H1 (cell line): ENCODE data around the gene HIP1. TPM values are rescaled to one million over a fixed set of nuclear protein-coding genes. Genes with fewer than 3 reads are reported as not detected.
A peak's percentile ranks its signal among the peaks of the same experiment; 100 is the strongest.

Experiments
- CTCF ChIA-PET: fragments of 300-600 bp; sonication (Branson Sonifier 250); formaldehyde crosslinking; loops from one replicate; lab custom pipeline; 2021; ENCODE audit not compliant: partially characterized antibody; lab: Charles Lee
- POLR2A ChIA-PET: fragments of 300-600 bp; sonication (Branson Sonifier 250); formaldehyde crosslinking; loops from one replicate; lab custom pipeline; 2021; ENCODE audit warnings: inconsistent platforms; ENCODE audit not compliant: partially characterized antibody; lab: Charles Lee
- DNase-seq, 2 experiments: peaks; one replicate each; pipeline versions ENCODE4 v3.0.0 to v3.0.0-alpha.2; 2010 to 2022; ENCODE audit warnings: low spot score in 2 of 2, low read depth in 1 of 2, mixed read lengths in 1 of 2
- FAIRE-seq: peaks from 2 replicates; lab custom pipeline; 2011; peaks lifted over from hg19 to GRCh38; lab: Jason Lieb, UNC
- H2AFZ ChIP-seq: 2 replicates; pipeline ENCODE4 v1.8.1; 2012; ENCODE audit warnings: low read length, inconsistent platforms
- H2AK5ac ChIP-seq: 2 replicates; pipeline ENCODE4 v1.6.1; 2013; ENCODE audit warnings: low read depth, low read length
- H2BK120ac ChIP-seq: replicated peaks from 2 replicates; pipeline ENCODE3; 2013; ENCODE audit warnings: low read depth, low read length, inconsistent platforms
- H2BK12ac ChIP-seq: 2 replicates; pipeline ENCODE4 v1.6.1; 2013; ENCODE audit warnings: low read depth, low read length
- H2BK15ac ChIP-seq: 2 replicates; pipeline ENCODE4 v1.6.1; 2013; ENCODE audit warnings: low read length
- H2BK20ac ChIP-seq: 2 replicates; pipeline ENCODE4 v1.6.1; 2013; ENCODE audit warnings: low read length
- H2BK5ac ChIP-seq: 2 replicates; pipeline ENCODE4 v1.6.1; 2013; ENCODE audit warnings: low read depth, low read length
- H3K14ac ChIP-seq: 2 replicates; pipeline ENCODE4 v1.6.1; 2013; ENCODE audit warnings: inconsistent platforms; ENCODE audit not compliant: insufficient read length
- H3K18ac ChIP-seq: 2 replicates; pipeline ENCODE4 v1.6.1; 2013; ENCODE audit warnings: low read length; ENCODE audit errors: extremely low read depth
- H3K23ac ChIP-seq: 2 replicates; pipeline ENCODE4 v1.6.1; 2013; ENCODE audit warnings: inconsistent platforms; ENCODE audit not compliant: insufficient read length
- H3K23me2 ChIP-seq: 2 replicates; pipeline ENCODE4 v1.6.1; 2013; ENCODE audit warnings: low read depth, low read length
- H3K27ac ChIP-seq: 2 replicates; pipeline ENCODE4 v1.6.1; 2011; ENCODE audit warnings: low read depth, low read length, inconsistent platforms
- H3K27me3 ChIP-seq, 4 experiments: replicated peaks in 1 of 4; 1 replicate in 1 of 4; 2 replicates in 3 of 4; pipeline versions ENCODE4 v1.6.1 to v1.8.1; 2011 to 2013; ENCODE audit warnings: low read length in 3 of 4, mild to moderate bottlenecking in 3 of 4, inconsistent platforms in 2 of 4, mixed read lengths in 2 of 4, moderate library complexity in 1 of 4; ENCODE audit not compliant: control insufficient read depth in 3 of 4, insufficient read depth in 3 of 4; ENCODE audit errors: extremely low read depth in 1 of 4
- H3K36me3 ChIP-seq, 4 experiments: 2 replicates each; pipeline versions ENCODE4 v1.6.1 to v1.8.1; 2011 to 2013; ENCODE audit warnings: mild to moderate bottlenecking in 4 of 4, low read length in 3 of 4, moderate library complexity in 2 of 4, control low read depth in 1 of 4, inconsistent platforms in 1 of 4; ENCODE audit not compliant: insufficient read depth in 4 of 4, control insufficient read depth in 2 of 4
- H3K4ac ChIP-seq: replicated peaks from 2 replicates; pipeline ENCODE3; 2013; ENCODE audit warnings: low read length, low read depth, mixed read lengths, inconsistent platforms; ENCODE audit not compliant: insufficient read length
- H3K4me1 ChIP-seq, 4 experiments: replicated peaks in 1 of 4; 1 replicate in 1 of 4; 2 replicates in 3 of 4; pipeline versions ENCODE4 v1.6.1 to v1.8.1; 2011 to 2013; ENCODE audit warnings: low read length in 3 of 4, inconsistent platforms in 2 of 4, mixed read lengths in 1 of 4; ENCODE audit not compliant: insufficient read depth in 4 of 4, control insufficient read depth in 3 of 4
- H3K4me2 ChIP-seq, 2 experiments: 2 replicates each; pipeline versions ENCODE4 v1.6.1 to v1.8.1; 2011 to 2013; ENCODE audit warnings: low read depth in 2 of 2, low read length in 2 of 2, control low read depth in 1 of 2, inconsistent platforms in 1 of 2, mild to moderate bottlenecking in 1 of 2; ENCODE audit not compliant: insufficient read depth in 1 of 2
- H3K4me3 ChIP-seq, 4 experiments: fragments of 200-600, 300-600 bp in 1 of 4; sonication (generic), shearing (Covaris generic), sonication (Bioruptor Twin) in 1 of 4; 2 replicates each; pipeline versions ENCODE4 v1.5.1 to v1.8.1; 2011 to 2016; ENCODE audit warnings: low read length in 4 of 4, low read depth in 3 of 4, control low read depth in 2 of 4, inconsistent platforms in 2 of 4, mild to moderate bottlenecking in 2 of 4, mixed read lengths in 1 of 4, moderate library complexity in 1 of 4; ENCODE audit not compliant: insufficient read depth in 2 of 4; ENCODE audit errors: extremely low read depth in 1 of 4
- H3K56ac ChIP-seq: replicated peaks from 2 replicates; pipeline ENCODE3; 2013; ENCODE audit warnings: low read depth, mild to moderate bottlenecking, mixed read lengths, low read length, inconsistent platforms; ENCODE audit not compliant: insufficient read length
- H3K79me1 ChIP-seq: 2 replicates; pipeline ENCODE4 v1.6.1; 2013; ENCODE audit warnings: low read depth, low read length, control low read depth
- H3K79me2 ChIP-seq, 2 experiments: 2 replicates each; pipeline versions ENCODE4 v1.6.1 to v1.8.1; 2012 to 2013; ENCODE audit warnings: low read length in 2 of 2, mild to moderate bottlenecking in 2 of 2, inconsistent platforms in 1 of 2; ENCODE audit not compliant: insufficient read depth in 2 of 2, control insufficient read depth in 1 of 2
- H3K9ac ChIP-seq, 4 experiments: replicated peaks in 1 of 4; 1 replicate in 1 of 4; 2 replicates in 3 of 4; pipeline versions ENCODE4 v1.6.1 to v1.8.1; 2011 to 2013; ENCODE audit warnings: low read depth in 3 of 4, low read length in 3 of 4, control low read depth in 2 of 4, mild to moderate bottlenecking in 2 of 4, moderate library complexity in 2 of 4, inconsistent platforms in 1 of 4; ENCODE audit errors: extremely low read depth in 1 of 4
- H3K9me3 ChIP-seq, 2 experiments: 2 replicates each; pipeline versions ENCODE4 v1.6.1 to v1.8.1; 2012 to 2013; ENCODE audit warnings: mild to moderate bottlenecking in 2 of 2, moderate library complexity in 2 of 2, control low read depth in 1 of 2, inconsistent platforms in 1 of 2, low read depth in 1 of 2, low read length in 1 of 2, mixed read lengths in 1 of 2; ENCODE audit not compliant: insufficient read depth in 2 of 2
- H4K20me1 ChIP-seq, 2 experiments: replicated peaks in 1 of 2; 2 replicates each; pipeline versions ENCODE3 to v1.8.1; 2011 to 2013; ENCODE audit warnings: inconsistent platforms in 2 of 2, low read length in 2 of 2, mild to moderate bottlenecking in 1 of 2; ENCODE audit not compliant: insufficient read depth in 2 of 2, control insufficient read depth in 1 of 2
- H4K5ac ChIP-seq: 2 replicates; pipeline ENCODE4 v1.6.1; 2013; ENCODE audit warnings: low read length, low read depth, mixed read lengths, inconsistent platforms; ENCODE audit not compliant: insufficient read length
- H4K8ac ChIP-seq: 2 replicates; pipeline ENCODE4 v1.8.0; 2013; ENCODE audit warnings: mild to moderate bottlenecking, moderate library complexity, low read length, inconsistent platforms; ENCODE audit not compliant: insufficient read depth; ENCODE audit errors: extremely low read depth
- H4K91ac ChIP-seq: replicated peaks from 2 replicates; pipeline ENCODE3; 2013; ENCODE audit warnings: low read length, mixed read lengths, inconsistent platforms; ENCODE audit not compliant: insufficient read length
- BRCA1 ChIP-seq: IDR thresholded peaks from 2 replicates; pipeline ENCODE4 v1.6.1; 2012; ENCODE audit warnings: low read depth, low read length, improper control_type of control experiment
- CHD2 ChIP-seq: IDR thresholded peaks from 2 replicates; pipeline ENCODE4 v1.6.1; 2012; ENCODE audit warnings: low read length, improper control_type of control experiment
- EGR1 ChIP-seq: IDR thresholded peaks from 2 replicates; pipeline ENCODE4 v1.6.1; 2011; ENCODE audit warnings: low read depth, low read length, borderline replicate concordance
- FOSL1 ChIP-seq: IDR thresholded peaks from 2 replicates; pipeline ENCODE4 v1.6.1; 2011; ENCODE audit warnings: mild to moderate bottlenecking, low read depth, low read length, moderate library complexity; ENCODE audit not compliant: insufficient read depth
- GTF2F1 ChIP-seq: IDR thresholded peaks from 2 replicates; pipeline ENCODE4 v1.6.1; 2012; ENCODE audit warnings: low read depth, low read length, improper control_type of control experiment, borderline replicate concordance
- HDAC2 ChIP-seq, 2 experiments: fragments of 300-600 bp in 1 of 2; sonication (generic) in 1 of 2; IDR thresholded peaks; 2 replicates each; pipeline ENCODE4 v1.6.1; 2011 to 2012; ENCODE audit warnings: low read depth in 2 of 2, low read length in 2 of 2, mild to moderate bottlenecking in 2 of 2, moderate library complexity in 2 of 2, borderline replicate concordance in 1 of 2, inconsistent platforms in 1 of 2
- NRF1 ChIP-seq: IDR thresholded peaks from 2 replicates; pipeline ENCODE4 v1.6.1; 2011; ENCODE audit warnings: mild to moderate bottlenecking, low read depth, low read length, improper control_type of control experiment
- POU5F1 ChIP-seq: IDR thresholded peaks from 2 replicates; pipeline ENCODE4 v1.6.1; 2011; ENCODE audit warnings: low read depth, mild to moderate bottlenecking, low read length, moderate library complexity
- RFX5 ChIP-seq: IDR thresholded peaks from 2 replicates; pipeline ENCODE4 v1.6.1; 2011; ENCODE audit warnings: low read depth, low read length, improper control_type of control experiment, borderline replicate concordance
- RNF2 ChIP-seq: fragments of 200-900, 300-1000 bp; sonication (generic); IDR thresholded peaks from 2 replicates; pipeline ENCODE4 v1.7.1; 2016; ENCODE audit warnings: borderline replicate concordance, low read depth, mild to moderate bottlenecking, antibody characterized with exemption, low read length; ENCODE audit not compliant: poor library complexity, severe bottlenecking; ENCODE audit errors: missing control alignments
- SUZ12 ChIP-seq: fragments of 200-600 bp; sonication (generic); IDR thresholded peaks from 2 replicates; pipeline ENCODE4 v1.6.1; 2012; ENCODE audit warnings: mild to moderate bottlenecking, inconsistent platforms, low read length, moderate library complexity, mixed read lengths
- TAF7 ChIP-seq: optimal IDR thresholded peaks from 2 replicates; pipeline ENCODE3; 2011; ENCODE audit warnings: low read depth, mild to moderate bottlenecking, inconsistent platforms, low read length, moderate library complexity, borderline replicate concordance
- WGBS, 2 experiments: shearing (Covaris generic) in 1 of 2; methylation state at CpG; one replicate each; pipeline versions ENCODE4 v1.1.6 to v1.1.7; 2013 to 2015; ENCODE audit warnings: low lambda C conversion rate in 2 of 2, mixed read lengths in 2 of 2, inconsistent platforms in 1 of 2, low coverage in 1 of 2, missing lambda C conversion rate in 1 of 2; ENCODE audit not compliant: insufficient replicate concordance in 2 of 2, insufficient coverage in 1 of 2, insufficient read length in 1 of 2; ENCODE audit errors: extremely low coverage in 1 of 2, missing lambda C conversion rate in 1 of 2; 5-methylcytosine and 5-hydroxymethylcytosine counted together
- polyA plus RNA-seq, 7 experiments: library from polyadenylated mRNA; depleted of rRNA in 3 of 7; stranded (reverse) in 5 of 7; unstranded in 2 of 7; fragments of >200 nt in 5 of 7; fragments of 200-250 nt in 2 of 7; gene quantifications; 1 replicate in 5 of 7; 2 replicates in 1 of 7; 4 replicates in 1 of 7; pipeline versions ENCODE4 v1.2.1 to v1.2.3, GENCODE V29; 2011 to 2013; ENCODE audit warnings: missing spikeins in 2 of 7, mixed read lengths in 2 of 7
- total RNA-seq: library from RNA; stranded (reverse); fragmentation: NEBNext Ultra II Directional; extraction: Animal tissue kit (Norgen Biotek cat#: 25700); gene quantifications from 2 replicates; pipeline ENCODE4 v1.2.1, GENCODE V29; 2021
- TF ChIP-seq, protein P1 (sequence below): IDR thresholded peaks from 2 replicates; pipeline ENCODE4 v1.6.1; 2011; ENCODE audit warnings: low read depth, mild to moderate bottlenecking, low read length; ENCODE audit not compliant: insufficient read depth

HIP1 gene
- total and polyA plus RNA-seq, 2 of the 8 experiments (the other 6 are each of a cell fraction or from before 2014, with no cell fraction given) = 51.8 to 108 TPM

GRCh38 chr7:75743455-75743859 lies 4.7 kb upstream of the HIP1 start:
- ChIA-PET POLR2A (no interaction called here), CTCF (interaction anchor here (0.6 to 5.3 kb wide), 6 partner anchors 13 to 205 kb away, joined by 3 to 39 read pairs (median 4); no protein-coding TSS in a partner anchor)
- Histone ChIP-seq H2AK5ac (no peak overlapping the region), H2BK20ac (0 out of 2 replicates have a peak overlapping the region, but pooled peaks have one; percentile 72), H3K36me3 (no peaks in the 10 kb centered on the region), H2AFZ (no peak overlapping the region), H3K9ac (no peak overlapping the region), H3K23ac (no peak overlapping the region), H3K4me2 (no peak overlapping the region), H3K27me3 (no peaks in the 10 kb centered on the region), H3K18ac (no peak overlapping the region), H2BK12ac (no peak overlapping the region), H2BK5ac (no peak overlapping the region), H4K91ac (no peak overlapping the region), H4K5ac (no peak overlapping the region), H3K56ac (no peak overlapping the region), H2BK15ac (no peak overlapping the region), H3K79me1 (no peaks in the 10 kb centered on the region), H3K23me2 (peaks cover 3% of the 10 kb centered on the region; the same call in 1 of the 2 replicates), H2BK120ac (no peak overlapping the region), H3K4me3 (no peak overlapping the region), H3K14ac (no peak overlapping the region), H3K4ac (no peak overlapping the region), H3K9me3 (no peaks in the 10 kb centered on the region), H3K79me2 (no peaks in the 10 kb centered on the region), H3K4me1 (peaks cover 0 to 7% (median 4%) of the 10 kb centered on the region in 4 experiments; a peak in 5 of 7 replicates), H3K27ac (no peak overlapping the region), H4K8ac (no peak overlapping the region), H4K20me1 (no peaks in the 10 kb centered on the region)
- 92% methylated on average over 4 of the region's 4 CpGs; no CpG with 5 or more reads in 1 of the 2 experiments for WGBS, 2 experiments
- DNase-seq (no peak), FAIRE-seq (no peak)
- no peak for TF ChIP-seq RFX5
- TF ChIP-seq EGR1 = no peak
- no peak for TF ChIP-seq NRF1
- TF ChIP-seq POU5F1 = no peak
- no peak for TF ChIP-seq GTF2F1
- TF ChIP-seq HDAC2 (IDR thresholded peaks at IDR 0.05; ENCODE audit: borderline replicate concordance in 1 of 2, low read depth in 2 of 2, low read length in 2 of 2) = no peak
- TF ChIP-seq SUZ12 = no peak
- no peak for TF ChIP-seq CHD2
- TF ChIP-seq TAF7 = no peak
- no peak for TF ChIP-seq FOSL1
- no peak for TF ChIP-seq BRCA1
- TF ChIP-seq RNF2 = no peak
- TF ChIP-seq, protein P1, sequence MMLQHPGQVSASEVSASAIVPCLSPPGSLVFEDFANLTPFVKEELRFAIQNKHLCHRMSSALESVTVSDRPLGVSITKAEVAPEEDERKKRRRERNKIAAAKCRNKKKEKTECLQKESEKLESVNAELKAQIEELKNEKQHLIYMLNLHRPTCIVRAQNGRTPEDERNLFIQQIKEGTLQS = no peak
